Measurements from ENCODE around the gene GNAL.

The GNAL gene

DNA sequence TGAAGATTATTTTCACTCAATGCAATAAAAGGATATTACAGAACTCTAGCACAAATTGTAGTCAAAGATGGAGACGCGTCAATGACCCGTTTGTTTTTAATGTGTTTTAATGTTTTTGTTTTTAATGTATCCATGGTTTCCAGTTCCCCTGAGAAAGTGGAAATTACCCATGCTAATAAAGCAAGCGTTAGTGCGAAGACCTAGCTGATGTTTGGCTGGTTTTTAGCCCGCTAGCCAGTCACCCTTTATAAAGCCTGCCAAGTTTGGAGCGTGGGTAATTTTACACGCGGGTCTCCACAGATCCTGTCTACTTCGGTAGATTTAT, 161.7 kb downstream of the GNAL start:
- Histone ChIP-seq H3K9me3 (ENCODE audit: control insufficient read depth, insufficient read depth, low read depth, low read length) (no peaks in the 10 kb centered on the region), H3K4me3 (ENCODE audit: low read depth, low read length) (peak overlapping the region; percentile 41), H3K4me1 (ENCODE audit: control insufficient read depth, insufficient read depth, low read length) (peaks cover 8% of the 10 kb centered on the region; the same call in 1 of the 2 replicates), H3K27ac (ENCODE audit: extremely low read depth, low read depth, low read length) (peak overlapping the region; percentile 49; the same call in 1 of the 2 replicates), H3K36me3 (ENCODE audit: control insufficient read depth in 2 of 2, insufficient read depth in 1 of 2, low read length in 2 of 2) (peaks cover 0 to 3% of the 10 kb centered on the region in 2 experiments)
- ChIA-PET CTCF (interaction anchor here (0.7 to 1.6 kb wide), 6 partner anchors 10 to 195 kb away, joined by 3 to 5 read pairs (median 3); no protein-coding TSS in a partner anchor), POLR2A (interaction anchor here (0.6 to 1.3 kb wide), 3 partner anchors 11 to 1033 kb away, joined by 3 to 5 read pairs (median 4); partner anchors contain the start of gene IMPA2)
- TF ChIP-seq ZNF404 (tag by site-specific recombination; IDR thresholded peaks at IDR 0.05), result no peak
- TF ChIP-seq ZNF19 (tag by site-specific recombination; IDR thresholded peaks at IDR 0.05; ENCODE audit: low read depth), result no peak
- TF ChIP-seq OVOL3 (tag by site-specific recombination; IDR thresholded peaks at IDR 0.05), result no peak
- no peak for TF ChIP-seq ZNF843 (tag by site-specific recombination; IDR thresholded peaks at IDR 0.05)
- no peak for TF ChIP-seq ZBTB8A (tag by site-specific recombination; IDR thresholded peaks at IDR 0.05)
- TF ChIP-seq, protein P1, sequence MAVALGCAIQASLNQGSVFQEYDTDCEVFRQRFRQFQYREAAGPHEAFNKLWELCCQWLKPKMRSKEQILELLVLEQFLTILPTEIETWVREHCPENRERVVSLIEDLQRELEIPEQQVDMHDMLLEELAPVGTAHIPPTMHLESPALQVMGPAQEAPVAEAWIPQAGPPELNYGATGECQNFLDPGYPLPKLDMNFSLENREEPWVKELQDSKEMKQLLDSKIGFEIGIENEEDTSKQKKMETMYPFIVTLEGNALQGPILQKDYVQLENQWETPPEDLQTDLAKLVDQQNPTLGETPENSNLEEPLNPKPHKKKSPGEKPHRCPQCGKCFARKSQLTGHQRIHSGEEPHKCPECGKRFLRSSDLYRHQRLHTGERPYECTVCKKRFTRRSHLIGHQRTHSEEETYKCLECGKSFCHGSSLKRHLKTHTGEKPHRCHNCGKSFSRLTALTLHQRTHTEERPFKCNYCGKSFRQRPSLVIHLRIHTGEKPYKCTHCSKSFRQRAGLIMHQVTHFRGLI (tag by site-specific recombination; IDR thresholded peaks at IDR 0.05), result no peak
- TF ChIP-seq ZNF426 (tag by site-specific recombination; IDR thresholded peaks at IDR 0.05), result no peak
- TF ChIP-seq, protein P2, sequence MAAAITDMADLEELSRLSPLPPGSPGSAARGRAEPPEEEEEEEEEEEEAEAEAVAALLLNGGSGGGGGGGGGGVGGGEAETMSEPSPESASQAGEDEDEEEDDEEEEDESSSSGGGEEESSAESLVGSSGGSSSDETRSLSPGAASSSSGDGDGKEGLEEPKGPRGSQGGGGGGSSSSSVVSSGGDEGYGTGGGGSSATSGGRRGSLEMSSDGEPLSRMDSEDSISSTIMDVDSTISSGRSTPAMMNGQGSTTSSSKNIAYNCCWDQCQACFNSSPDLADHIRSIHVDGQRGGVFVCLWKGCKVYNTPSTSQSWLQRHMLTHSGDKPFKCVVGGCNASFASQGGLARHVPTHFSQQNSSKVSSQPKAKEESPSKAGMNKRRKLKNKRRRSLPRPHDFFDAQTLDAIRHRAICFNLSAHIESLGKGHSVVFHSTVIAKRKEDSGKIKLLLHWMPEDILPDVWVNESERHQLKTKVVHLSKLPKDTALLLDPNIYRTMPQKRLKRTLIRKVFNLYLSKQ (tag by site-specific recombination; IDR thresholded peaks at IDR 0.05; ENCODE audit: borderline replicate concordance), result no peak
- TF ChIP-seq, protein P3, sequence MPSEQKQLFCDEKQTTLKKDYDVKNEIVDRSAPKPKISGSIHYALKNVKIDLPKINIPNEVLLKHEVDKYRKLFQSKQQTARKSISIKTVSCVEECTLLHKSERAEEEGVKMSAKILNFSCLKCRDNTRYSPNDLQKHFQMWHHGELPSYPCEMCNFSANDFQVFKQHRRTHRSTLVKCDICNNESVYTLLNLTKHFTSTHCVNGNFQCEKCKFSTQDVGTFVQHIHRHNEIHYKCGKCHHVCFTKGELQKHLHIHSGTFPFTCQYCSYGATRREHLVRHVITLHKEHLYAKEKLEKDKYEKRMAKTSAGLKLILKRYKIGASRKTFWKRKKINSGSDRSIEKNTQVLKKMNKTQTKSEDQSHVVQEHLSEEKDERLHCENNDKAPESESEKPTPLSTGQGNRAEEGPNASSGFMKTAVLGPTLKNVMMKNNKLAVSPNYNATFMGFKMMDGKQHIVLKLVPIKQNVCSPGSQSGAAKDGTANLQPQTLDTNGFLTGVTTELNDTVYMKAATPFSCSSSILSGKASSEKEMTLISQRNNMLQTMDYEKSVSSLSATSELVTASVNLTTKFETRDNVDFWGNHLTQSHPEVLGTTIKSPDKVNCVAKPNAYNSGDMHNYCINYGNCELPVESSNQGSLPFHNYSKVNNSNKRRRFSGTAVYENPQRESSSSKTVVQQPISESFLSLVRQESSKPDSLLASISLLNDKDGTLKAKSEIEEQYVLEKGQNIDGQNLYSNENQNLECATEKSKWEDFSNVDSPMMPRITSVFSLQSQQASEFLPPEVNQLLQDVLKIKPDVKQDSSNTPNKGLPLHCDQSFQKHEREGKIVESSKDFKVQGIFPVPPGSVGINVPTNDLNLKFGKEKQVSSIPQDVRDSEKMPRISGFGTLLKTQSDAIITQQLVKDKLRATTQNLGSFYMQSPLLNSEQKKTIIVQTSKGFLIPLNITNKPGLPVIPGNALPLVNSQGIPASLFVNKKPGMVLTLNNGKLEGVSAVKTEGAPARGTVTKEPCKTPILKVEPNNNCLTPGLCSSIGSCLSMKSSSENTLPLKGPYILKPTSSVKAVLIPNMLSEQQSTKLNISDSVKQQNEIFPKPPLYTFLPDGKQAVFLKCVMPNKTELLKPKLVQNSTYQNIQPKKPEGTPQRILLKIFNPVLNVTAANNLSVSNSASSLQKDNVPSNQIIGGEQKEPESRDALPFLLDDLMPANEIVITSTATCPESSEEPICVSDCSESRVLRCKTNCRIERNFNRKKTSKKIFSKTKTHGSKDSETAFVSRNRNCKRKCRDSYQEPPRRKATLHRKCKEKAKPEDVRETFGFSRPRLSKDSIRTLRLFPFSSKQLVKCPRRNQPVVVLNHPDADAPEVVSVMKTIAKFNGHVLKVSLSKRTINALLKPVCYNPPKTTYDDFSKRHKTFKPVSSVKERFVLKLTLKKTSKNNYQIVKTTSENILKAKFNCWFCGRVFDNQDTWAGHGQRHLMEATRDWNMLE (tag by site-specific recombination; conservative IDR thresholded peaks at IDR 0.05; ENCODE audit: low read depth), result no peak
- TF ChIP-seq ZNF777 (tag by site-specific recombination; IDR thresholded peaks at IDR 0.05; ENCODE audit: borderline replicate concordance), result no peak
- no peak for TF ChIP-seq ZNF544 (tag by site-specific recombination; IDR thresholded peaks at IDR 0.05)
- no peak for TF ChIP-seq YY2 (tag by site-specific recombination; IDR thresholded peaks at IDR 0.05)
- no peak for TF ChIP-seq ZSCAN16 (tag by site-specific recombination; IDR thresholded peaks at IDR 0.05)
- no peak for TF ChIP-seq ZNF76 (tag by site-specific recombination; IDR thresholded peaks at IDR 0.05; ENCODE audit: borderline replicate concordance, low read depth)

DNA sequence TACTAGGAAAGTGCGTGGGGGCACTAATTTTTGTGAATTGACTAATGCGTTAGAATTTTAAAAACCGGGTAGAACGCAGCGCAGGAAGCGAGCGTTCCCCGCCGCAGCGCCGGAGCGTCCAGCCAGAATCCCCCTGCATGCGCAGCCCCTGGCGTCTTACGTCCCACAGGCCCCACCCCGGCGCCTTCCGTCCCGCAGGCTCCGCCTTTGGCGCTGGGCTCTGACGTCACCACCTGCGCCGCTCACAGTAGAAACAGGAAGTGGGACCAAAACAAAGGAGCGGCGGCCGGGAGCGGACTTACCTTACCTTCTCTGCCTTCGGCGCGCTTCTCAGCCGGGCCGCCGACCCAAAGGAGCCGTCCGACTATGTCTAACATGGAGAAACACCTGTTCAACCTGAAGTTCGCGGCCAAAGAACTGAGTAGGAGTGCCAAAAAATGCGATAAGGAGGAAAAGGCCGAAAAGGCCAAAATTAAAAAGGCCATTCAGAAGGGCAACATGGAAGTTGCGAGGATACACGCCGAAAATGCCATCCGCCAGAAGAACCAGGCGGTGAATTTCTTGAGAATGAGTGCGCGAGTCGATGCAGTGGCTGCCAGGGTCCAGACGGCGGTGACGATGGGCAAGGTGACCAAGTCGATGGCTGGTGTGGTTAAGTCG, 162.2 kb downstream of the GNAL start, which contains the start of gene CHMP1B:
Gene CHMP1B (plus strand): TSS at position 268 of the 660 bp plus-strand sequence. CDS start 99 bp downstream, at position 367.
- ChIA-PET CTCF (interaction anchor here (0.7 to 1.6 kb wide), 6 partner anchors 10 to 196 kb away, joined by 3 to 5 read pairs (median 3); no protein-coding TSS in a partner anchor), POLR2A (interaction anchor here (1.3 kb wide), 1 partner anchor 130 kb away, joined by 5 read pairs; the partner anchor contains the start of gene IMPA2)
- Histone ChIP-seq H3K9me3 (ENCODE audit: control insufficient read depth, insufficient read depth, low read depth, low read length) (no peaks in the 10 kb centered on the region), H3K36me3 (ENCODE audit: control insufficient read depth in 2 of 2, insufficient read depth in 1 of 2, low read length in 2 of 2) (peaks cover 0 to 3% of the 10 kb centered on the region in 2 experiments), H3K4me1 (ENCODE audit: control insufficient read depth, insufficient read depth, low read length) (peaks cover 8% of the 10 kb centered on the region; the same call in 1 of the 2 replicates), H3K27ac (ENCODE audit: extremely low read depth, low read depth, low read length) (peak within 1 kb of the TSS; percentile 58), H3K4me3 (ENCODE audit: low read depth, low read length) (peak within 1 kb of the TSS; percentile 60)
- TF ChIP-seq ZNF223 (tag by site-specific recombination; IDR thresholded peaks at IDR 0.05) (no peak), SCRT1 (tag by site-specific recombination; IDR thresholded peaks at IDR 0.05; ENCODE audit: borderline replicate concordance) (peak; percentile 45; the same call in 1 of the 2 replicates), ZNF521 (tag by site-specific recombination; IDR thresholded peaks at IDR 0.05) (no peak), ZBTB8A (tag by site-specific recombination; IDR thresholded peaks at IDR 0.05) (no peak; the same call in 1 of the 2 replicates), ZNF558 (tag by site-specific recombination; IDR thresholded peaks at IDR 0.05) (no peak)
- TF ChIP-seq, protein P4, sequence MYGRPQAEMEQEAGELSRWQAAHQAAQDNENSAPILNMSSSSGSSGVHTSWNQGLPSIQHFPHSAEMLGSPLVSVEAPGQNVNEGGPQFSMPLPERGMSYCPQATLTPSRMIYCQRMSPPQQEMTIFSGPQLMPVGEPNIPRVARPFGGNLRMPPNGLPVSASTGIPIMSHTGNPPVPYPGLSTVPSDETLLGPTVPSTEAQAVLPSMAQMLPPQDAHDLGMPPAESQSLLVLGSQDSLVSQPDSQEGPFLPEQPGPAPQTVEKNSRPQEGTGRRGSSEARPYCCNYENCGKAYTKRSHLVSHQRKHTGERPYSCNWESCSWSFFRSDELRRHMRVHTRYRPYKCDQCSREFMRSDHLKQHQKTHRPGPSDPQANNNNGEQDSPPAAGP (tag by site-specific recombination; IDR thresholded peaks at IDR 0.05), result no peak
- TF ChIP-seq, protein P5, sequence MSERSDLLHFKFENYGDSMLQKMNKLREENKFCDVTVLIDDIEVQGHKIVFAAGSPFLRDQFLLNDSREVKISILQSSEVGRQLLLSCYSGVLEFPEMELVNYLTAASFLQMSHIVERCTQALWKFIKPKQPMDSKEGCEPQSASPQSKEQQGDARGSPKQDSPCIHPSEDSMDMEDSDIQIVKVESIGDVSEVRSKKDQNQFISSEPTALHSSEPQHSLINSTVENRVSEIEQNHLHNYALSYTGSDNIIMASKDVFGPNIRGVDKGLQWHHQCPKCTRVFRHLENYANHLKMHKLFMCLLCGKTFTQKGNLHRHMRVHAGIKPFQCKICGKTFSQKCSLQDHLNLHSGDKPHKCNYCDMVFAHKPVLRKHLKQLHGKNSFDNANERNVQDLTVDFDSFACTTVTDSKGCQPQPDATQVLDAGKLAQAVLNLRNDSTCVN (tag by site-specific recombination; optimal IDR thresholded peaks at IDR 0.05), result peak; percentile 46

Data from HEK293 (cell line).